ENCODE results near the gene NR1H4.

Gene NR1H4

GRCh38 chr12:100515968-100516367 is 42.3 kb downstream of the NR1H4 start:
- no peaks in the 10 kb centered on the region for H3K27me3 ChIP-seq (replicated peaks)
- in situ Hi-C loops (cut with HindIII; ENCODE audit: low pct_ligation_motif_present, low sequenced_read_pairs) = no loop called here

GRCh38 chr12:100518376-100518775 is 44.7 kb downstream of the NR1H4 start:
- no peak for DNase-seq
- no peak overlapping the region for H3K27ac ChIP-seq
- H3K4me3 ChIP-seq (ENCODE audit: low read depth, low read length) = no peak overlapping the region
- in situ Hi-C loops (cut with HindIII; ENCODE audit: low pct_ligation_motif_present, low sequenced_read_pairs) = no loop called here
- TF ChIP-seq, protein P1, sequence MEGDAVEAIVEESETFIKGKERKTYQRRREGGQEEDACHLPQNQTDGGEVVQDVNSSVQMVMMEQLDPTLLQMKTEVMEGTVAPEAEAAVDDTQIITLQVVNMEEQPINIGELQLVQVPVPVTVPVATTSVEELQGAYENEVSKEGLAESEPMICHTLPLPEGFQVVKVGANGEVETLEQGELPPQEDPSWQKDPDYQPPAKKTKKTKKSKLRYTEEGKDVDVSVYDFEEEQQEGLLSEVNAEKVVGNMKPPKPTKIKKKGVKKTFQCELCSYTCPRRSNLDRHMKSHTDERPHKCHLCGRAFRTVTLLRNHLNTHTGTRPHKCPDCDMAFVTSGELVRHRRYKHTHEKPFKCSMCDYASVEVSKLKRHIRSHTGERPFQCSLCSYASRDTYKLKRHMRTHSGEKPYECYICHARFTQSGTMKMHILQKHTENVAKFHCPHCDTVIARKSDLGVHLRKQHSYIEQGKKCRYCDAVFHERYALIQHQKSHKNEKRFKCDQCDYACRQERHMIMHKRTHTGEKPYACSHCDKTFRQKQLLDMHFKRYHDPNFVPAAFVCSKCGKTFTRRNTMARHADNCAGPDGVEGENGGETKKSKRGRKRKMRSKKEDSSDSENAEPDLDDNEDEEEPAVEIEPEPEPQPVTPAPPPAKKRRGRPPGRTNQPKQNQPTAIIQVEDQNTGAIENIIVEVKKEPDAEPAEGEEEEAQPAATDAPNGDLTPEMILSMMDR (IDR thresholded peaks at IDR 0.05; ENCODE audit: low read depth, low read length, missing control alignments) = no peak
- no peaks in the 10 kb centered on the region for H3K27me3 ChIP-seq (replicated peaks)
- H3K36me3 ChIP-seq (replicated peaks) = no peaks in the 10 kb centered on the region

More at GRCh38 chr12:100515968-100516367, 42.3 kb downstream of the NR1H4 start:
- Histone ChIP-seq H3K27ac (no peak overlapping the region), H3K4me3 (ENCODE audit: low read depth, low read length) (no peak overlapping the region), H3K36me3 (replicated peaks) (no peaks in the 10 kb centered on the region)
- TF ChIP-seq, protein P1 (IDR thresholded peaks at IDR 0.05; ENCODE audit: low read depth, low read length, missing control alignments) = no peak
- no peak for DNase-seq

GRCh38 chr12:100520048-100520769 is 46.5 kb downstream of the NR1H4 start:
- DNase-seq = no peak
- no peaks in the 10 kb centered on the region for H3K36me3 ChIP-seq (replicated peaks)
- H3K27ac ChIP-seq = no peak overlapping the region
- in situ Hi-C loops (cut with HindIII; ENCODE audit: low pct_ligation_motif_present, low sequenced_read_pairs) = no loop called here
- no peaks in the 10 kb centered on the region for H3K27me3 ChIP-seq (replicated peaks)
- no peak overlapping the region for H3K4me3 ChIP-seq (ENCODE audit: low read depth, low read length)
- TF ChIP-seq, protein P1 (IDR thresholded peaks at IDR 0.05; ENCODE audit: low read depth, low read length, missing control alignments) = no peak

DNA sequence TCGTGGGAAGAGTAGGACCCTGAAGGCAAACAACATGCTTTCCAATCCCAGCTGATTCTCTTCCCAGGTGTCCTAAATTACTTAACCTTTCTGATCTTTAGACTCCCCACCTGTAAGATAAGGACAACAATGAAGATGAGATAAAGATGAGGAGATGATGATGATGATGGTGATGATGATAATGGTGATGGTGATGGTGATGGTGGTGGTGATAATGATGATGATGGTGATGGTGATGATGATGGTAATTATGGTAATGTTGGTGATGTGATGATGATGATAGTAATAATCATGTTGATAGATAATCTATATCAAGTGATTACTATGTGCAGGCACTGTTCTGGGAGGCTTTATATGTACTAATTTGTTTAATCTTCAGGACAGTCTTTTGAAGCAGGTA is 48.3 kb downstream of the NR1H4 start:
- H3K27ac ChIP-seq = no peak overlapping the region
- DNase-seq = no peak
- in situ Hi-C loops (cut with HindIII; ENCODE audit: low pct_ligation_motif_present, low sequenced_read_pairs) = no loop called here
- no peaks in the 10 kb centered on the region for H3K27me3 ChIP-seq (replicated peaks)
- no peaks in the 10 kb centered on the region for H3K36me3 ChIP-seq (replicated peaks)
- TF ChIP-seq, protein P1 (IDR thresholded peaks at IDR 0.05; ENCODE audit: low read depth, low read length, missing control alignments) = no peak
- H3K4me3 ChIP-seq (ENCODE audit: low read depth, low read length) = no peak overlapping the region

- Histone ChIP-seq H3K27me3 (replicated peaks) (no peaks in the 10 kb centered on the region), H3K27ac (no peak overlapping the region), H3K4me3 (ENCODE audit: low read depth, low read length) (no peak overlapping the region), H3K36me3 (replicated peaks) (no peaks in the 10 kb centered on the region)
- TF ChIP-seq, protein P1 (IDR thresholded peaks at IDR 0.05; ENCODE audit: low read depth, low read length, missing control alignments) = no peak
- DNase-seq = no peak
- in situ Hi-C loops (cut with HindIII; ENCODE audit: low pct_ligation_motif_present, low sequenced_read_pairs) = no loop called here
Observed at GRCh38 chr12:100528034-100528433, 54.4 kb downstream of the NR1H4 start.
